HL-60 (cell line): Measurements from ENCODE around the gene TMCO6.

ENCODE experiments used
- CTCF ChIP-seq: IDR thresholded peaks from one replicate; pipeline ENCODE4 v1.5.1; 2011; ENCODE audit warnings: low read length, control low read depth, inconsistent platforms; ENCODE audit not compliant: insufficient read depth
- POLR2AphosphoS5 ChIP-seq: IDR thresholded peaks from 2 replicates; pipeline ENCODE4 v1.6.1; 2012; ENCODE audit warnings: low read depth
- REST ChIP-seq: IDR thresholded peaks from 2 replicates; pipeline ENCODE4 v1.6.1; 2012; ENCODE audit warnings: low read depth; ENCODE audit not compliant: insufficient replicate concordance

- TF ChIP-seq CTCF (no peak), REST (no peak), POLR2AphosphoS5 (no peak)
Observed at GRCh38 chr5:140641716-140642115, 2.5 kb downstream of the TMCO6 start.
